IMR-90 (cell line): ENCODE results near the gene ZNF548.

Experiments
- BHLHE40 ChIP-seq: fragments of 150-350 bp; IDR thresholded peaks from 2 replicates; pipeline ENCODE4 v1.6.1; 2016; ENCODE audit warnings: mild to moderate bottlenecking, low read depth, low read length
- CHD1 ChIP-seq: IDR thresholded peaks from 2 replicates; pipeline ENCODE4 v1.6.1; 2012; ENCODE audit warnings: low read depth, low read length, improper control_type of control experiment
- CTCF ChIP-seq: conservative IDR thresholded peaks from 2 replicates; pipeline ENCODE4 v1.5.1; 2012; ENCODE audit warnings: mild to moderate bottlenecking, low read depth, low read length, improper control_type of control experiment
- ELK1 ChIP-seq: fragments of 150-350 bp; IDR thresholded peaks from 2 replicates; pipeline ENCODE4 v1.6.1; 2016; ENCODE audit warnings: low read depth, mild to moderate bottlenecking, low read length, moderate library complexity, borderline replicate concordance
- FOS ChIP-seq: fragments of 150-350 bp; IDR thresholded peaks from 2 replicates; pipeline ENCODE4 v1.6.1; 2016; ENCODE audit warnings: low read depth, low read length
- MAZ ChIP-seq: IDR thresholded peaks from 2 replicates; pipeline ENCODE4 v1.6.1; 2012; ENCODE audit warnings: low read depth, mild to moderate bottlenecking, low read length, improper control_type of control experiment, moderate library complexity, borderline replicate concordance
- MXI1 ChIP-seq: IDR thresholded peaks from 2 replicates; pipeline ENCODE4 v1.6.1; 2012; ENCODE audit warnings: low read depth, mild to moderate bottlenecking, low read length, moderate library complexity, borderline replicate concordance
- NFE2L2 ChIP-seq: fragments of 150-350 bp; IDR thresholded peaks from 2 replicates; pipeline ENCODE4 v1.6.1; 2016; ENCODE audit warnings: low read depth, mild to moderate bottlenecking, low read length
- POLR2A ChIP-seq: IDR thresholded peaks from 2 replicates; pipeline ENCODE4 v1.6.1; 2012; ENCODE audit warnings: mild to moderate bottlenecking, low read depth, low read length
- RAD21 ChIP-seq: IDR thresholded peaks from 2 replicates; pipeline ENCODE4 v1.6.1; 2012; ENCODE audit warnings: low read length, improper control_type of control experiment
- RCOR1 ChIP-seq: IDR thresholded peaks from 2 replicates; pipeline ENCODE4 v1.6.1; 2012; ENCODE audit warnings: mild to moderate bottlenecking, low read length, improper control_type of control experiment; ENCODE audit not compliant: insufficient replicate concordance
- RFX5 ChIP-seq: IDR thresholded peaks from 2 replicates; pipeline ENCODE4 v1.8.0; 2012; ENCODE audit warnings: low read depth, mild to moderate bottlenecking, low read length, moderate library complexity
- SMC3 ChIP-seq: fragments of 150-350 bp; IDR thresholded peaks from 2 replicates; pipeline ENCODE4 v1.6.1; 2016; ENCODE audit warnings: low read depth, mild to moderate bottlenecking, antibody characterized with exemption, low read length, moderate library complexity
- USF2 ChIP-seq: fragments of 150-350 bp; IDR thresholded peaks from 2 replicates; pipeline ENCODE4 v1.6.1; 2017; ENCODE audit warnings: mild to moderate bottlenecking, antibody characterized with exemption, low read length, low read depth

- TF ChIP-seq CTCF (no peak), RFX5 (no peak), RAD21 (no peak), MAZ (no peak), POLR2A (no peak), SMC3 (no peak), RCOR1 (no peak), MXI1 (no peak), USF2 (no peak), CHD1 (no peak), NFE2L2 (no peak), ELK1 (no peak), BHLHE40 (no peak), FOS (no peak)
These were observed 12.0 kb upstream of the ZNF548 start for GRCh38 chr19:57377498-57378146.
